ENCODE results near the gene NSMCE4A. TPM values are rescaled to one million over a fixed set of nuclear protein-coding genes. Genes with fewer than 3 reads are reported as not detected.

The NSMCE4A gene
- total RNA-seq, 1 donor from 2014 or later: 17.6 TPM

- FAIRE-seq (no peak), DNase-seq (ENCODE audit: low read depth) (no peak)
- no peaks in the 10 kb centered on the region for H3K27me3 ChIP-seq (ENCODE audit: control insufficient read depth, insufficient read depth, low read length)
- H3K36me3 ChIP-seq (ENCODE audit: control insufficient read depth, insufficient read depth, low read length): peaks cover 6% of the 10 kb centered on the region
- no peak overlapping the region for H3K4me3 ChIP-seq (ENCODE audit: low read depth, low read length)
- no peak for TF ChIP-seq CTCF (IDR thresholded peaks at IDR 0.05; ENCODE audit: insufficient read depth, low read length, severe bottlenecking)
Measured at GRCh38 chr10:121914661-121915060, 60.4 kb downstream of the NSMCE4A start.

GRCh38 chr10:121911421-121911697, 63.7 kb downstream of the NSMCE4A start:
- FAIRE-seq: no peak
- Histone ChIP-seq H3K27me3 (ENCODE audit: control insufficient read depth, insufficient read depth, low read length) (no peaks in the 10 kb centered on the region), H3K36me3 (ENCODE audit: control insufficient read depth, insufficient read depth, low read length) (peaks cover 6% of the 10 kb centered on the region), H3K4me3 (ENCODE audit: low read depth, low read length) (no peak overlapping the region)
- no peak for TF ChIP-seq CTCF (IDR thresholded peaks at IDR 0.05; ENCODE audit: insufficient read depth, low read length, severe bottlenecking)
- DNase-seq (ENCODE audit: low read depth): no peak

GRCh38 chr10:121910673-121911420, 64.2 kb downstream of the NSMCE4A start:
- FAIRE-seq: no peak

More at GRCh38 chr10:121910673-121911420, 64.2 kb downstream of the NSMCE4A start:
- Histone ChIP-seq H3K4me3 (ENCODE audit: low read depth, low read length) (no peak overlapping the region), H3K27me3 (ENCODE audit: control insufficient read depth, insufficient read depth, low read length) (no peaks in the 10 kb centered on the region), H3K36me3 (ENCODE audit: control insufficient read depth, insufficient read depth, low read length) (peaks cover 6% of the 10 kb centered on the region)
- no peak for TF ChIP-seq CTCF (IDR thresholded peaks at IDR 0.05; ENCODE audit: insufficient read depth, low read length, severe bottlenecking)
- no peak for DNase-seq (ENCODE audit: low read depth)

Other genes with a start within 250 kb of the NSMCE4A start
- gene ATE1, start 47.2 kb downstream of the NSMCE4A start, total RNA-seq: 17.9 and 22.5 TPM in 2 replicates
- 13.4 and 36.7 TPM in 2 replicates for gene TACC2, start 13.9 kb upstream of the NSMCE4A start, total RNA-seq

Measured in bronchial epithelial cell (primary cell).